RWPE2 (cell line): Measurements from ENCODE around the gene SCFD1.

Source experiments
- ATAC-seq: fragments of 200-7000 bp; cut with Tn5 transposase; 3 replicates; pipeline ENCODE4 v1.9.1; 2021; ENCODE audit warnings: low read depth
- DNase-seq: peaks from one replicate; pipeline ENCODE4 v3.0.0-alpha.2; 2020; ENCODE audit warnings: low spot score
- H3K27ac ChIP-seq: fragments of 450-650 bp; 2 replicates; pipeline ENCODE4 v1.5.1; 2017; ENCODE audit warnings: mild to moderate bottlenecking; ENCODE audit not compliant: poor library complexity, severe bottlenecking
- H3K27me3 ChIP-seq: fragments of 250-450 bp; sonication (Bioruptor Pico); 2 replicates; pipeline ENCODE4 v1.5.1; 2021; ENCODE audit warnings: mild to moderate bottlenecking, moderate library complexity; ENCODE audit not compliant: insufficient read depth, poor library complexity, severe bottlenecking
- H3K36me3 ChIP-seq: fragments of 250-450 bp; sonication (Bioruptor Pico); 2 replicates; pipeline ENCODE4 v1.5.1; 2020; ENCODE audit warnings: low read depth, mild to moderate bottlenecking, moderate library complexity
- H3K4me1 ChIP-seq: fragments of 250-450 bp; sonication (Bioruptor Pico); 2 replicates; pipeline ENCODE4 v1.5.1; 2021; ENCODE audit warnings: mild to moderate bottlenecking, moderate library complexity; ENCODE audit not compliant: insufficient read depth, poor library complexity, severe bottlenecking
- H3K4me3 ChIP-seq: fragments of 250-450 bp; sonication (Bioruptor Pico); 2 replicates; pipeline ENCODE4 v1.5.1; 2021; ENCODE audit warnings: mild to moderate bottlenecking, moderate library complexity; ENCODE audit not compliant: severe bottlenecking
- H3K9me3 ChIP-seq: fragments of 250-450 bp; sonication (Bioruptor Pico); 2 replicates; pipeline ENCODE4 v1.5.1; 2021; ENCODE audit warnings: mild to moderate bottlenecking, moderate library complexity; ENCODE audit not compliant: severe bottlenecking
- TF ChIP-seq, protein P1 (sequence below): fragments of 450-650 bp; IDR thresholded peaks from one replicate; pipeline ENCODE4 v1.5.1; 2017; ENCODE audit warnings: mild to moderate bottlenecking, moderate library complexity; ENCODE audit not compliant: poor library complexity, severe bottlenecking

SCFD1 gene

DNA sequence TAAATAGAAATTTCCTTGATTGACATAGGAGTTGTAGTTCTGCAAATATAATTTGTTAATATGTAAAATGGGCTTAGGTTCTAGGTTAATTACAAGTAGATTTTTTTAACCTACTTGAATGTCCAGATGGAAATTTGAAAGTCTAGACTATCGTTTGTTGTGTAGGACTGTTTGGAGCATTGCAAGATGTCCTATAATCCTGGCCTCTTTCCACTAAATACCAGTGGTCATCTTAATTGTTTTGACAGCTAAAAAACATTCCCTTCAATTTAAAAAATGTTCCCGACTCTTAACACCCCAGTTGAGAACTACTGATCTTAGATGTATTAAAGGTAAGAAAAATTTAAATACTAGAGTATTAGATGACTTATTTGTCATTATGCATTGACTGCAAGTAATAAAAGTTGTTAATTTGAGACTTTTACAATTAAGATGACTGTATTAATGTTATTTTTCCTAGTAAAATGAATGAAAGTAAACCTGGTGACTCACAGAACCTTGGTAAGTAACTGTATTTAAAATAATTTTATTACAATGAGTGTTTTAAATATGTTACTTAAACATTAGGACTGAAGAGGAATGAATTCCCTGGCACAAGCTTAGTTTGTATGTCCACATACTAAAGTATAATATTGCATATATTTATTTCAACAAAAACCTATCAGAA, 41.4 kb upstream of the SCFD1 start:
- no peak for DNase-seq
- no peak overlapping the region for H3K4me3 ChIP-seq
- H3K27ac ChIP-seq = no peak overlapping the region
- ATAC-seq = no peak
- no peaks in the 10 kb centered on the region for H3K9me3 ChIP-seq
- H3K27me3 ChIP-seq = no peaks in the 10 kb centered on the region
- TF ChIP-seq, protein P1, sequence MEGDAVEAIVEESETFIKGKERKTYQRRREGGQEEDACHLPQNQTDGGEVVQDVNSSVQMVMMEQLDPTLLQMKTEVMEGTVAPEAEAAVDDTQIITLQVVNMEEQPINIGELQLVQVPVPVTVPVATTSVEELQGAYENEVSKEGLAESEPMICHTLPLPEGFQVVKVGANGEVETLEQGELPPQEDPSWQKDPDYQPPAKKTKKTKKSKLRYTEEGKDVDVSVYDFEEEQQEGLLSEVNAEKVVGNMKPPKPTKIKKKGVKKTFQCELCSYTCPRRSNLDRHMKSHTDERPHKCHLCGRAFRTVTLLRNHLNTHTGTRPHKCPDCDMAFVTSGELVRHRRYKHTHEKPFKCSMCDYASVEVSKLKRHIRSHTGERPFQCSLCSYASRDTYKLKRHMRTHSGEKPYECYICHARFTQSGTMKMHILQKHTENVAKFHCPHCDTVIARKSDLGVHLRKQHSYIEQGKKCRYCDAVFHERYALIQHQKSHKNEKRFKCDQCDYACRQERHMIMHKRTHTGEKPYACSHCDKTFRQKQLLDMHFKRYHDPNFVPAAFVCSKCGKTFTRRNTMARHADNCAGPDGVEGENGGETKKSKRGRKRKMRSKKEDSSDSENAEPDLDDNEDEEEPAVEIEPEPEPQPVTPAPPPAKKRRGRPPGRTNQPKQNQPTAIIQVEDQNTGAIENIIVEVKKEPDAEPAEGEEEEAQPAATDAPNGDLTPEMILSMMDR = no peak
- H3K36me3 ChIP-seq = peaks cover 39% of the 10 kb centered on the region
- no peaks in the 10 kb centered on the region for H3K4me1 ChIP-seq

DNA sequence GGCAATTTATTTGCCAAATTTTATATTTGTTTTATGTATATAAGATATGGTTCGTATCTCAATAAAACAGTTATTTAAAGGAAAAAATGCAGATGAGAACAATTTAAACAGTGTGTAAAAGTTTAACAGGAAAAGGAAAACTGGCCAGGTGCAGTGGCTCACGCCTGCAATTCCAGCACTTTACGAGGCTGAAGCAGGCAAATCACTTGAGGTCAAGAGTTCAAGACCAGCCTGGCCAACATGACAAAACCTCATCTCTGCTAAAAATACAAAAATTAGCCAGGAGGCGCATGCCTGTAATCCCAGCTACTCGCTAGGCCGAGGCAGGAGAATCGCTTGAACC, 40.9 kb upstream of the SCFD1 start:
- no peak for ATAC-seq
- H3K36me3 ChIP-seq = peaks cover 44% of the 10 kb centered on the region
- no peak overlapping the region for H3K4me3 ChIP-seq
- no peaks in the 10 kb centered on the region for H3K27me3 ChIP-seq
- TF ChIP-seq, protein P1 = no peak
- DNase-seq = no peak
- H3K27ac ChIP-seq = no peak overlapping the region
- H3K4me1 ChIP-seq = no peaks in the 10 kb centered on the region
- no peaks in the 10 kb centered on the region for H3K9me3 ChIP-seq

DNA sequence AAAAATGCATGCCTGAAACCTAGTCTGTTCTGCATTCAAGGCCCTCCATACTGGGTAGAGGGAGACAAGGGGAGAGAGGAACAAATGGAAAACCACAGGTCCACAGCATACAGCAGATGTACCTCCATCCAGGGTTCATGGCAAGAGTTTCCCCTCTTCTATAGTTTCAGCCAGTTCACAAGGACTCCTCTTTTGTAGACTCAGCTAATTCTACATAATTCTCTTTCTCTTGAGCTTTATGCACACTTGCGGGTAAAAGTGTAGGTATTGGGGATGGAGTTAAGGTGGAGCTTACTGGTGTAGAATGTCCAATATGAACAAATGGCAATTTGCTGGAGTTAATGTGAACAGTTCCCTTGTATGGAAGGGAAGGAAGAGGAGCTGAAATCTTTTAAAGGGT, 39.7 kb upstream of the SCFD1 start:
- no peak for DNase-seq
- TF ChIP-seq, protein P1 = no peak
- no peak for ATAC-seq
- no peaks in the 10 kb centered on the region for H3K4me1 ChIP-seq
- H3K27me3 ChIP-seq = no peaks in the 10 kb centered on the region
- peaks cover 56% of the 10 kb centered on the region for H3K36me3 ChIP-seq
- H3K27ac ChIP-seq = no peak overlapping the region
- H3K9me3 ChIP-seq = no peaks in the 10 kb centered on the region
- H3K4me3 ChIP-seq = no peak overlapping the region

DNA sequence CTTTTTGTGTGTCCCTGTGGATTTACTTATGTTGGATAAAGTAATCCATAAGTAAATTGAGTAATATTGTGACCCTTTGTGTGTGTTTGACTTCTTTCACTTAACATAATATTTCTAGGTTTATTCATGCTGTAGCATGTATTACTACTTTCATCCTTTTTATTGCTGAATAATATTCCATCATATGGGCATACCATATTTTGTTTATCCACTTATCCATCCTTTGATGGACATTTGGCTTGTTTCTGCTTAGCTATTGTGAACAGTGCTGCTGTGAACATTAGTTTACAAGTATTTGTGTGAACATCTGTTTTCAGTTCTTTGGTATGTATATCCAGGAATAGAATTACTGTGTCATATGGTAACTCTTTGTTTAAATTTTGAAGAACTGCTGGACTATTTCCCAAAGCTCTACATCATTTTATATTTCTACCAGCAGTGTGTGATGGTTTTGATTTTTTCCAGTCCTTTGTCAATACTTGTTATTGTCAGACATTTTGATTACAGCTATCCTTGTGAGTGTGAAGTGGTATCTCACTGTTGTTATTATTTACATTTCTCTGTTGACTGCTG, 38.0 kb upstream of the SCFD1 start:
- H3K27me3 ChIP-seq = no peaks in the 10 kb centered on the region
- no peaks in the 10 kb centered on the region for H3K4me1 ChIP-seq
- ATAC-seq (no peak), DNase-seq (no peak)
- no peaks in the 10 kb centered on the region for H3K9me3 ChIP-seq
- H3K4me3 ChIP-seq = no peak overlapping the region
- TF ChIP-seq, protein P1 = no peak
- no peak overlapping the region for H3K27ac ChIP-seq
- peaks cover 69% of the 10 kb centered on the region for H3K36me3 ChIP-seq

DNA sequence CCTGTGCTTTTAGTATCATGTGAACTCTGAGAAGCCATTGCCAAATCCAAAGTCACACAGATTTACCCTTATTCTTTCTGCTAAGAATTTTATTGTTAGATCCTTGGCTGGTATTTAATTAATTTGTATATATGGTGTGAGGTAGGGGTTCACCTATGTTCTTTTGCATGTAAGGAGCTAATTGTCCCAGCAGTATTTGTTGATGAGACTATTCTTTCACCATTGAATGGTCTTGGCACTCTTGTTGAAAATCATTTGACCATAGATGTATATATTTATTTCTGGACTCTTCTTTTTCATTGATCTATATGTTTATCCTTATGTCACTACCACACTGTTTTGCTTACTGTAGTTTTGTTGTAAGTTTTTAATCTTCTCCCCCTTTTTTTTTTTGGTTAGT, 36.9 kb upstream of the SCFD1 start:
- TF ChIP-seq, protein P1 = no peak
- no peak for DNase-seq
- H3K4me3 ChIP-seq = no peak overlapping the region
- peaks cover 80% of the 10 kb centered on the region for H3K36me3 ChIP-seq
- no peaks in the 10 kb centered on the region for H3K9me3 ChIP-seq
- H3K27ac ChIP-seq = no peak overlapping the region
- no peaks in the 10 kb centered on the region for H3K4me1 ChIP-seq
- ATAC-seq = no peak
- H3K27me3 ChIP-seq = no peaks in the 10 kb centered on the region
